Panc1 (cell line): ENCODE data around the gene VIT. TPM values are rescaled to one million over a fixed set of nuclear protein-coding genes. Genes with fewer than 3 reads are reported as not detected.

Source experiments
- ATAC-seq: fragments of 200-7000 bp; cut with Tn5 transposase; 2 replicates; pipeline ENCODE4 v1.9.1; 2020; ENCODE audit warnings: mild to moderate bottlenecking, moderate library complexity
- BruUV-seq: library from RNA; stranded (reverse); fragments of 400-500 nt; replicated peaks from 2 replicates; lab custom pipeline; 2021; lab: Mats Ljungman, UMichigan
- CTCF ChIA-PET: fragments of 300-600 bp; sonication (Branson Sonifier 250); formaldehyde crosslinking; loops from one replicate; lab custom pipeline; 2022; ENCODE audit warnings: antibody characterized with exemption; lab: Charles Lee
- POLR2A ChIA-PET: fragments of 300-600 bp; sonication (Branson Sonifier 250); formaldehyde crosslinking; loops from one replicate; lab custom pipeline; 2022; ENCODE audit warnings: antibody characterized with exemption; lab: Charles Lee
- DNase-seq: peaks from one replicate; pipeline ENCODE4 v3.0.0-alpha.2; 2010; ENCODE audit warnings: low read depth, low spot score
- H3K27ac ChIP-seq: 2 replicates; pipeline ENCODE4 v1.5.1; 2011; ENCODE audit warnings: mild to moderate bottlenecking, low read length, inconsistent platforms
- H3K27me3 ChIP-seq: fragments of 200-500 bp; sonication (Bioruptor generic); 2 replicates; pipeline ENCODE4 v1.6.0; 2014; ENCODE audit warnings: low read length, inconsistent platforms; ENCODE audit not compliant: control insufficient read depth, insufficient read depth
- H3K36me3 ChIP-seq: fragments of 200-500 bp; sonication (Bioruptor generic); 2 replicates; pipeline ENCODE4 v1.5.1; 2014; ENCODE audit warnings: inconsistent platforms, mild to moderate bottlenecking, low read length, moderate library complexity; ENCODE audit not compliant: control insufficient read depth, insufficient read depth
- H3K4me1 ChIP-seq: 2 replicates; pipeline ENCODE4 v1.5.1; 2011; ENCODE audit warnings: inconsistent platforms, mild to moderate bottlenecking, low read length, moderate library complexity; ENCODE audit not compliant: control insufficient read depth, insufficient read depth
- H3K4me3 ChIP-seq, 2 experiments: 2 replicates each; pipeline ENCODE4 v1.5.1; 2011 to 2012; ENCODE audit warnings: low read depth in 2 of 2, low read length in 2 of 2, mild to moderate bottlenecking in 2 of 2, inconsistent platforms in 1 of 2, moderate library complexity in 1 of 2
- H3K9me3 ChIP-seq: fragments of 200-500 bp; sonication (Bioruptor generic); 2 replicates; pipeline ENCODE4 v1.5.1; 2014; ENCODE audit warnings: low read depth, mild to moderate bottlenecking, inconsistent platforms, low read length, moderate library complexity; ENCODE audit not compliant: control insufficient read depth, insufficient read depth
- POLR2AphosphoS5 ChIP-seq: IDR thresholded peaks from 2 replicates; pipeline ENCODE4 v1.6.1; 2012; ENCODE audit warnings: mild to moderate bottlenecking, low read depth, low read length, moderate library complexity
- SIN3A ChIP-seq: IDR thresholded peaks from 2 replicates; pipeline ENCODE4 v1.6.1; 2012; ENCODE audit warnings: low read depth, mild to moderate bottlenecking, low read length, moderate library complexity, borderline replicate concordance; ENCODE audit not compliant: insufficient read depth
- TCF7L2 ChIP-seq: IDR thresholded peaks from 2 replicates; pipeline ENCODE4 v1.6.1; 2011; ENCODE audit warnings: mild to moderate bottlenecking, low read depth, low read length, inconsistent platforms
- in situ Hi-C: cut with HindIII; loops from 2 replicates; pipeline ENCODE4 v1.10.0; 2016; ENCODE audit warnings: low sequenced_read_pairs, low pct_unique_long_range_greater_than_20kb
- intact Hi-C: fragments of 100-400 bp; cut with micrococcal nuclease; formaldehyde crosslinking; loops from one replicate; pipeline ENCODE4 v1.10.0; 2022; ENCODE audit not compliant: unreplicated experiment
- total RNA-seq: library from RNA; stranded (reverse); gene quantifications from one replicate; pipeline ENCODE4 v1.2.1, GENCODE V29; 2021; ENCODE audit not compliant: unreplicated experiment
- TF ChIP-seq, protein P1 (sequence below): fragments of 450-650 bp; IDR thresholded peaks from 2 replicates; pipeline ENCODE4 v1.5.1; 2017; ENCODE audit warnings: mild to moderate bottlenecking
- TF ChIP-seq, protein P2 (sequence below), 2 experiments: IDR thresholded peaks; 2 replicates each; pipeline ENCODE4 v1.6.1; 2011 to 2012; ENCODE audit warnings: low read depth in 2 of 2, control low read depth in 1 of 2, low read length in 1 of 2, mild to moderate bottlenecking in 1 of 2, moderate library complexity in 1 of 2; ENCODE audit not compliant: insufficient read depth in 1 of 2

Gene VIT
- total RNA-seq, 1 experiment from 2014 or later: 0.77 TPM

DNA sequence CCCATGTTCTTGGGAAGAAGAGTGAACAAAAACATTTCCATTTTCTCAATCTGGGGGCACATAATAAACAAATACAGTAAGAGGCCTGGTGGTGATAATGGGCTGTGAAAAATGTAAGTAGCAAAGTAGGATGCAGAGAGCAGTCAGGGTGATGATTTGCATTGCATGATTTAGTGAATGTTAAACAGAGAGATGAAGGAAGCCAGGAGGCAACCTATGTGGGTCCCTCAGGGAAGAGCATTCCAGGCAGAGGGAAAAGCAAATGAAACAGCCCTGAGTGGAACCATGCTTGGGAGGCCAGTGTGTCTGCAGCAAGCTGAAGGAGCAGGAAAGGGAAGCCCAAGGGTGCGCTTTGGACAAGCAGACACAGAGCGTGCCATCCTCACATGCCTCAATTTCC is 5.4 kb downstream of the VIT start:
- ChIA-PET CTCF (no interaction called here), POLR2A (no interaction called here)
- H3K36me3 ChIP-seq: no peaks in the 10 kb centered on the region
- BruUV-seq: no TSS peak
- H3K4me3 ChIP-seq: no peak overlapping the region
- no peak for DNase-seq
- peak; percentile 23; the same call in 1 of the 2 replicates for ATAC-seq
- TF ChIP-seq TCF7L2: no peak
- TF ChIP-seq, protein P1, sequence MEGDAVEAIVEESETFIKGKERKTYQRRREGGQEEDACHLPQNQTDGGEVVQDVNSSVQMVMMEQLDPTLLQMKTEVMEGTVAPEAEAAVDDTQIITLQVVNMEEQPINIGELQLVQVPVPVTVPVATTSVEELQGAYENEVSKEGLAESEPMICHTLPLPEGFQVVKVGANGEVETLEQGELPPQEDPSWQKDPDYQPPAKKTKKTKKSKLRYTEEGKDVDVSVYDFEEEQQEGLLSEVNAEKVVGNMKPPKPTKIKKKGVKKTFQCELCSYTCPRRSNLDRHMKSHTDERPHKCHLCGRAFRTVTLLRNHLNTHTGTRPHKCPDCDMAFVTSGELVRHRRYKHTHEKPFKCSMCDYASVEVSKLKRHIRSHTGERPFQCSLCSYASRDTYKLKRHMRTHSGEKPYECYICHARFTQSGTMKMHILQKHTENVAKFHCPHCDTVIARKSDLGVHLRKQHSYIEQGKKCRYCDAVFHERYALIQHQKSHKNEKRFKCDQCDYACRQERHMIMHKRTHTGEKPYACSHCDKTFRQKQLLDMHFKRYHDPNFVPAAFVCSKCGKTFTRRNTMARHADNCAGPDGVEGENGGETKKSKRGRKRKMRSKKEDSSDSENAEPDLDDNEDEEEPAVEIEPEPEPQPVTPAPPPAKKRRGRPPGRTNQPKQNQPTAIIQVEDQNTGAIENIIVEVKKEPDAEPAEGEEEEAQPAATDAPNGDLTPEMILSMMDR: peak; percentile 3; the same call in 1 of the 2 replicates
- peaks cover 29% of the 10 kb centered on the region for H3K4me1 ChIP-seq
- in situ Hi-C loops: no loop called here
- H3K27ac ChIP-seq: peak overlapping the region; percentile 36
- no peaks in the 10 kb centered on the region for H3K9me3 ChIP-seq
- intact Hi-C loops: no loop called here
- H3K27me3 ChIP-seq: no peaks in the 10 kb centered on the region

DNA sequence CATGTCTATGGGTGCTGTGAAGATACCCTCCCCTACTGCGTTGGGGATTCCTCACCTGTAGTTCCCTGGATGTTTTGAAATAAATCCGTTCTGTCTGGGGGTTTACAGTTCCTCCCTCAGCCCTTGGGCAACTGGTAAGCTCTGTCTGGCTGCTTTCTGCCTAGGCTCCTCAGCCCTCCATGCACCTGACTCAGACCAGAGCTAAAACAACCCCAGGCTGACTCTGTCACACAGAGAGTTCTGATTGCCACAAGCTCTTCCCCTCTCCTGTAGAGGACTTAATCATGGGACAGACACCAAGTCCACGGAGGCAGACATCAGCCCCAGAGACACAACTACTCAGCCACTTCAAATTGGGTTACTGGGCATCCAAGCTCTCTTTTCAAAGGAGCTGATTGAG is 6.3 kb downstream of the VIT start:
- no peaks in the 10 kb centered on the region for H3K27me3 ChIP-seq
- TF ChIP-seq, protein P2, sequence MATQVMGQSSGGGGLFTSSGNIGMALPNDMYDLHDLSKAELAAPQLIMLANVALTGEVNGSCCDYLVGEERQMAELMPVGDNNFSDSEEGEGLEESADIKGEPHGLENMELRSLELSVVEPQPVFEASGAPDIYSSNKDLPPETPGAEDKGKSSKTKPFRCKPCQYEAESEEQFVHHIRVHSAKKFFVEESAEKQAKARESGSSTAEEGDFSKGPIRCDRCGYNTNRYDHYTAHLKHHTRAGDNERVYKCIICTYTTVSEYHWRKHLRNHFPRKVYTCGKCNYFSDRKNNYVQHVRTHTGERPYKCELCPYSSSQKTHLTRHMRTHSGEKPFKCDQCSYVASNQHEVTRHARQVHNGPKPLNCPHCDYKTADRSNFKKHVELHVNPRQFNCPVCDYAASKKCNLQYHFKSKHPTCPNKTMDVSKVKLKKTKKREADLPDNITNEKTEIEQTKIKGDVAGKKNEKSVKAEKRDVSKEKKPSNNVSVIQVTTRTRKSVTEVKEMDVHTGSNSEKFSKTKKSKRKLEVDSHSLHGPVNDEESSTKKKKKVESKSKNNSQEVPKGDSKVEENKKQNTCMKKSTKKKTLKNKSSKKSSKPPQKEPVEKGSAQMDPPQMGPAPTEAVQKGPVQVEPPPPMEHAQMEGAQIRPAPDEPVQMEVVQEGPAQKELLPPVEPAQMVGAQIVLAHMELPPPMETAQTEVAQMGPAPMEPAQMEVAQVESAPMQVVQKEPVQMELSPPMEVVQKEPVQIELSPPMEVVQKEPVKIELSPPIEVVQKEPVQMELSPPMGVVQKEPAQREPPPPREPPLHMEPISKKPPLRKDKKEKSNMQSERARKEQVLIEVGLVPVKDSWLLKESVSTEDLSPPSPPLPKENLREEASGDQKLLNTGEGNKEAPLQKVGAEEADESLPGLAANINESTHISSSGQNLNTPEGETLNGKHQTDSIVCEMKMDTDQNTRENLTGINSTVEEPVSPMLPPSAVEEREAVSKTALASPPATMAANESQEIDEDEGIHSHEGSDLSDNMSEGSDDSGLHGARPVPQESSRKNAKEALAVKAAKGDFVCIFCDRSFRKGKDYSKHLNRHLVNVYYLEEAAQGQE (IDR thresholded peaks at IDR 0.05; ENCODE audit: insufficient read depth in 1 of 2, low read depth in 2 of 2, low read length in 1 of 2): no peak
- TF ChIP-seq TCF7L2: no peak
- TF ChIP-seq SIN3A: no peak
- TF ChIP-seq, protein P1: no peak
- no peak for TF ChIP-seq POLR2AphosphoS5
- POLR2A ChIA-PET: no interaction called here
- in situ Hi-C loops (no loop called here), intact Hi-C loops (no loop called here)
- no peak for ATAC-seq
- H3K9me3 ChIP-seq: no peaks in the 10 kb centered on the region
- H3K4me3 ChIP-seq: no peak overlapping the region
- H3K36me3 ChIP-seq: no peaks in the 10 kb centered on the region
- no peak for DNase-seq
- H3K4me1 ChIP-seq: peaks cover 21% of the 10 kb centered on the region
- BruUV-seq: no TSS peak
- peak overlapping the region; percentile 36; the same call in 1 of the 2 replicates for H3K27ac ChIP-seq
- CTCF ChIA-PET: no interaction called here
